Activated T-helper 17 cell treated with anti-CD3 and anti-CD28 coated beads, Interleukin-2, amount 50 U/mL, for 72 hours (primary cell): ENCODE results near the gene PNP. TPM values are rescaled to one million over a fixed set of nuclear protein-coding genes. Genes with fewer than 3 reads are reported as not detected.
A peak's percentile ranks its signal among the peaks of the same experiment; 100 is the strongest.
"Not testable (repeated sequence)": the region's sequence is repeated elsewhere in the genome, so short reads cannot be mapped to it uniquely, and the experiment has no call there.

ENCODE experiments used
- ATAC-seq: fragments of 150-1000 bp; cut with Tn5 transposase; replicated peaks from 2 replicates; pipeline ENCODE4 v1.10.0; 2021; ENCODE audit warnings: mild to moderate bottlenecking, moderate library complexity
- H3K27ac Mint-ChIP-seq: one replicate; pipeline ENCODE4 v1.8.0; 2022; ENCODE audit warnings: mixed read lengths
- H3K27me3 Mint-ChIP-seq: one replicate; pipeline ENCODE4 v1.8.0; 2022; ENCODE audit warnings: mixed read lengths
- H3K36me3 Mint-ChIP-seq: one replicate; pipeline ENCODE4 v1.8.0; 2022; ENCODE audit warnings: low read depth, mild to moderate bottlenecking, mixed read lengths
- H3K4me1 Mint-ChIP-seq: one replicate; pipeline ENCODE4 v1.8.0; 2022; ENCODE audit warnings: mixed read lengths
- H3K4me3 Mint-ChIP-seq: one replicate; pipeline ENCODE4 v1.8.0; 2022; ENCODE audit warnings: mild to moderate bottlenecking, mixed read lengths
- H3K9me3 Mint-ChIP-seq: one replicate; pipeline ENCODE4 v1.8.0; 2022; ENCODE audit warnings: mixed read lengths
- total RNA-seq, 2 donors: library from RNA; stranded (reverse); gene quantifications; one replicate each; pipeline ENCODE4 v1.2.3, GENCODE V29; 2022

PNP gene
- total RNA-seq, 2 donors from 2014 or later: 135 to 231 TPM

DNA sequence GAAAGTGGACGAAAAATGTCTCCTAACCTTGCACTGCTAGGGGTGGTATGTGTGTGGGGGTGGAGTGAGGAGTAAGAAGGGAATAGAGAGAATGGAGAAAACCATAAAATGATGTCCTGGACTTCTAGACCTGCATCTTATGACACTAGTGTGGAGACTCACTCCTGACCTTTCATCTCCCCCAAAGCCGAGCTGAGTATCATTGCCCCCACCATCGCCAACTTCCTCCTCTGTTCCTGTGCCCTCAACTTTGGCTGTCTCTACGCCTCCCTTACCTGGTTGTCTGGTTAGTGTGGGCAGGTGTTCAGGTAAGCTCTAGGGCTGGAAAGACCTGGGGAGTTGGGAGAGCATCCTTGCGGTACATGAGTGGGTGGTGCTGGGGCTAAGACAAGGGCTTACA, 28.7 kb upstream of the PNP start:
- no peaks in the 10 kb centered on the region for H3K27me3 Mint-ChIP-seq
- H3K4me3 Mint-ChIP-seq: peak overlapping the region; percentile 38
- H3K36me3 Mint-ChIP-seq: no peaks in the 10 kb centered on the region
- H3K4me1 Mint-ChIP-seq: peaks cover 18% of the 10 kb centered on the region
- no peak for ATAC-seq
- no peaks in the 10 kb centered on the region for H3K9me3 Mint-ChIP-seq
- H3K27ac Mint-ChIP-seq: peak overlapping the region; percentile 76

DNA sequence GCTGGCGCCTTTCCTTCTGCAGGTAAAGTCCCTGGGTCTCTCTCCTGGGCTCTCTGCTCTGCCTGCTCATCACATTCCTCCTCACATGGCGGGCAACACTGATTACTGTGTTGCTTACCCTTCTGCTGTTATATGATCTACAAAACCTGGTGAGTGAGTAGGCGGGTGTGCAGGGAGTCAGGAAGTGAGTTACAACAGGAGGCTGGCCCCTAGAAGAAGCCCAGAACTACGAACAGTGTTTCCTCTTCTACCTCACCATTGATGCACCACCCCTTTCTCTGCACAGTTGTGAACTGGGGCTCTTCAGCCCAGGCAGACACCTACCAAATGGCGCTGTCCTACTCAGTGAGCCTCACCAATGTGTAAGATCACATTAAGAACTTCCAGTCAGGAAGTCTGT, 28.3 kb upstream of the PNP start:
- H3K27me3 Mint-ChIP-seq: no peaks in the 10 kb centered on the region
- H3K9me3 Mint-ChIP-seq: no peaks in the 10 kb centered on the region
- ATAC-seq: peak; percentile 99

DNA sequence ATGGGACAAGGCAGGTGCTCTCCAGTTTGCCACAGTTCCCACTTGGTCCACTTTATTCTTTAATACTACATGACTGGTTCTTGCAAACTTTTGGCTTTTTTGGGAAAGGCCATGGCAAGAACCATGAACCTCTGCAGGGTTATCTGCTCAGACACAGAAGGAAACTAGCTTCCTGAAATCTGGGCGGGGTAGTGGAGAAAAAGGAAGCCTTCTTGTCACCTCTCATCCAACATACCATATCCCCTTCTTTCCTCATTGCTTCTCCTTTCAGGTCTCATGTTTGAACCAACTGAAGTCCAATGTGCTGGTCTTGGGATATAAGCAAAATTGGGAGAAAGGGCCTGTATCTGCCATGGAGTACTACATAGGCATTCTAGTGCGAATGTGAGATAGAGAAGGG, 27.7 kb upstream of the PNP start:
- peaks cover 18% of the 10 kb centered on the region for H3K4me1 Mint-ChIP-seq
- no peaks in the 10 kb centered on the region for H3K9me3 Mint-ChIP-seq
- H3K36me3 Mint-ChIP-seq: no peaks in the 10 kb centered on the region
- H3K27ac Mint-ChIP-seq: peak overlapping the region; percentile 76
- no peak for ATAC-seq
- peak overlapping the region; percentile 38 for H3K4me3 Mint-ChIP-seq
- H3K27me3 Mint-ChIP-seq: no peaks in the 10 kb centered on the region

More for the DNA sequence above, 28.3 kb upstream of the PNP start:
- peaks cover 18% of the 10 kb centered on the region for H3K4me1 Mint-ChIP-seq
- H3K27ac Mint-ChIP-seq: peak overlapping the region; percentile 76
- H3K36me3 Mint-ChIP-seq: no peaks in the 10 kb centered on the region
- H3K4me3 Mint-ChIP-seq: peak overlapping the region; percentile 38

DNA sequence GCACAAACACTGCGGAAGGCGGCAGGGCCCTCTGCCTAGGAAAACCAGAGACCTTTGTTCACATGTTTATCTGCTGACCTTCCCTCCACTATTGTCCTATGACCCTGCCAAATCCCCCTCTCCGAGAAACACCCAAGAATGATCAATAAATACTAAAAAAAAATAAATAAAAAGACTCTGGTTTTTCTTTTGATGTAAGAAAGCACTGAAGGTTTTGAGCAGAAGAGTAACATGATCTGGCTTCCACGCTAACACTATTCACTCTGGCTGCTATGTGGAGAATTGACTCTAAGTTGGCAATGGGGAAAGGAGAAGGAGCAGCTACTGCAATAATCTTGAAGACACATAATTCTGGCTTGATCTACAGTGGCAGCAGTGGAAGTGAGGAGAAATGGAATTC, 25.6 kb upstream of the PNP start:
- H3K9me3 Mint-ChIP-seq, H3K36me3 Mint-ChIP-seq, H3K27ac Mint-ChIP-seq, H3K27me3 Mint-ChIP-seq, ATAC-seq, H3K4me3 Mint-ChIP-seq: not testable (repeated sequence)
- peaks cover 18% of the 10 kb centered on the region for H3K4me1 Mint-ChIP-seq

DNA sequence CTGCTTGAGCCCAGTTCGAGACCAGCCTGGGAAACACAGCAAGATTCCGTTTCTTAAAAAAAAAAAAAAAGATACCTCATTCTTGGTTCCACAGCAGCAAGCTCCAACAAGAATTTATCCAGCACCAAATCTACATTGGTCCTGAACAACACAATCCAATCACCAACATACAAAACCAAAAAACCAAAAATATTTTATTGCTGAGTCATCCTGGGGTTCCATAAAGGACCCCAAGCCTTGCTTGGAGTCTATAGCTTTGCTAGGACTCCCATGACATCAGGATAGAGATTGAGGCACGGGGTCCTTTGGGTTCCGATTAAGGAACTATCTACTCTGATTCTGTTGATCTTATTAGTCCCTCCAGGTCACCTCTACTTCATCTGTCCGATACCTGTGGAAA, 22.3 kb upstream of the PNP start:
- Mint-ChIP-seq H3K4me3 (no peak overlapping the region), H3K36me3 (no peaks in the 10 kb centered on the region), H3K27me3 (no peaks in the 10 kb centered on the region), H3K9me3 (no peaks in the 10 kb centered on the region), H3K27ac (peak overlapping the region; percentile 6), H3K4me1 (no peaks in the 10 kb centered on the region)
- no peak for ATAC-seq

DNA sequence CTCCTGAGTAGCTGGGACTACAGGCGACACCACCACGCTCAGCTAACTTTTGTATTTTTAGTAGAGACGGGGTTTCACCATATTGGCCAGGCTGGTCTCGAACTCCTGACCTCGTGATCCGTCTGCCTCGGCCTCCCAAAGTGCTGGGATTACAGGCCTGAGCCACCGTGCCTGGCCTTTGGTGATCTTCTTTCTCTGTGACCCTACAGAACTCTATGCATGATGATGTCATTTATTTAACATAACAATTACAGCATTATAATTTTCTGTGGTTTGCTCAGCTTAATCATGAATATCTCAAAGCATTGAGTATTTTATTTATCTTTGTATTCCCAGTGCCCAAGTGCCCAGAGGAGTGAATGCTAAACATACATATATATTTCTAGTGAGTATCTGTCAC, 16.4 kb upstream of the PNP start:
- not testable (repeated sequence) for H3K27me3 Mint-ChIP-seq, H3K9me3 Mint-ChIP-seq, ATAC-seq, H3K36me3 Mint-ChIP-seq, H3K4me1 Mint-ChIP-seq, H3K27ac Mint-ChIP-seq
- H3K4me3 Mint-ChIP-seq: peak overlapping the region; percentile 34

DNA sequence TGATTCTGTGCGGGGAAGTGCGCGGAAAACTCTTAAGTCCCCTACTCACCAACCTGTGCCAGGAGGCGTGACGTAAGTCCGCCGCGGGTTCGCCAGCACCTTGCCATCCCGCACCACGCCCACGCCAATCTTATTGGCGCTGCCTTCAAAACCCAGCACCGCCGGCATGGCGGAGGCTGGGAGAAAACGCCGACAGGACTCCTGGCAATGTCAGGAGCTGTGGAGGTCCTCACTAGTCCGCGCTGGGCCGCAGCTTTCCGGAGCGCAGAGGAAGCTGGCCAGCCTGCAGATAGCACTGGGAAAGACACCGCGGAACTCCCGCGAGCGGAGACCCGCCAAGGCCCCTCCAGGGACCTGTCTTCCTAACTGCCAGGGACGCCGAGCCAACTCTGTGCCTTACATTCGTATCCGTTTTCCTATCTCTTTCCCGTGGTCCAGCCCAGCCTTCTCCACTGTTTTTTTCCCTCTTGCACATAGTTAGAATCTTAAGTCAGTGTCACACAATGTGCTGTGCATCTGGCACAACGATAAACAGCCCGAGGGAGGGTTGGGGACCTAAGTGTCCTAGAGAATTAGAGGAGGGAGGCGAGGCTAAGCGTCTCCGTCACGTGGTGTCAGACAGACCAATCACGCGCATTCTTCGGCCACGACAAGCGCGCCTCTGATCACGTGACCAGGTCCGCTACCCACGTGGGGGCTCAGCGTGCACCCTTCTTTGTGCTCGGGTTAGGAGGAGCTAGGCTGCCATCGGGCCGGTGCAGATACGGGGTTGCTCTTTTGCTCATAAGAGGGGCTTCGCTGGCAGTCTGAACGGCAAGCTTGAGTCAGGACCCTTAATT, 14.5 kb upstream of the PNP start, which contains the start of the genes APEX1 and OSGEP:
TSS of gene APEX1 (plus strand) at position 711 of the 839 bp plus-strand sequence. CDS start 420 bp downstream, outside the sequence.
TSS of gene OSGEP (minus strand) at position 297 of the 839 bp plus-strand sequence. CDS start at position 168, 129 bp downstream.
- no peak within 1 kb of the TSS for H3K27ac Mint-ChIP-seq
- H3K4me3 Mint-ChIP-seq: no peak within 1 kb of the TSS
- no peaks in the 10 kb centered on the region for H3K27me3 Mint-ChIP-seq
- peaks cover 9% of the 10 kb centered on the region for H3K4me1 Mint-ChIP-seq
- ATAC-seq: peak; percentile 89
- H3K36me3 Mint-ChIP-seq: no peaks in the 10 kb centered on the region
- H3K9me3 Mint-ChIP-seq: no peaks in the 10 kb centered on the region

DNA sequence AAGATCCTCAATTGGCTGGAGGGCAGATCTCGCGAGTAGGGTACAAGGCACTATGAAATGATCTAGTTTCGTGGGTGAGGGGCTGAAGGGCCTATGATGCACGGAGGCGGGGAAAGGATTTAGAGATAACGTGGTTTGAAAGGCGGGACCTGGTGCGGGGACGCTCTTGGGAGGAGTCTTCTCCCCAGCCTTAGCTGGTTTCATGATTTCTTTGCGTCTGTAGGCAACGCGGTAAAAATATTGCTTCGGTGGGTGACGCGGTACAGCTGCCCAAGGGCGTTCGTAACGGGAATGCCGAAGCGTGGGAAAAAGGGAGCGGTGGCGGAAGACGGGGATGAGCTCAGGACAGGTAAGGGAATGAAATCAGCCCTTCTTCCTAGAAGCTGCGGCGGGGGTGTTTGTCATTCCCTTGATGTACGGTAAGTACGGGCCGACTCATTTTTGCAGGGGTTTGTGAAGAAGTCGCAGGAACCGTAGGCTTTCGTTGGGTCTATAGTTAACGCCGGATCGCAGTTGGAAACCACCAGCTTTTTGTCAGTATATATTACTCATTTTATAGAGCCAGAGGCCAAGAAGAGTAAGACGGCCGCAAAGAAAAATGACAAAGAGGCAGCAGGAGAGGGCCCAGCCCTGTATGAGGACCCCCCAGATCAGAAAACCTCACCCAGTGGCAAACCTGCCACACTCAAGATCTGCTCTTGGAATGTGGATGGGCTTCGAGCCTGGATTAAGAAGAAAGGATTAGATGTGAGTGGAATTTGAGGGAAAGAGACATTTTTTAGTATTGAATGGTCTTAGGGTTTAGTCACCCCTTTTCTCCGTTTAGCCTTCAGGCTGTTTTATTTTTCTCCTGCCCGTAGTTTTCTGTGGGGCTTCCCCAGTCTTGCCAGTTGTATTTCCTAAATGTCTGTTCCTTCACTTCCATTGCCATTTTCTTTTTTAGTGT, 13.6 kb upstream of the PNP start:
- Mint-ChIP-seq H3K4me1 (peaks cover 18% of the 10 kb centered on the region), H3K9me3 (no peaks in the 10 kb centered on the region), H3K36me3 (no peaks in the 10 kb centered on the region), H3K4me3 (no peak overlapping the region), H3K27ac (no peak overlapping the region), H3K27me3 (no peaks in the 10 kb centered on the region)
- peak; percentile 67 for ATAC-seq

DNA sequence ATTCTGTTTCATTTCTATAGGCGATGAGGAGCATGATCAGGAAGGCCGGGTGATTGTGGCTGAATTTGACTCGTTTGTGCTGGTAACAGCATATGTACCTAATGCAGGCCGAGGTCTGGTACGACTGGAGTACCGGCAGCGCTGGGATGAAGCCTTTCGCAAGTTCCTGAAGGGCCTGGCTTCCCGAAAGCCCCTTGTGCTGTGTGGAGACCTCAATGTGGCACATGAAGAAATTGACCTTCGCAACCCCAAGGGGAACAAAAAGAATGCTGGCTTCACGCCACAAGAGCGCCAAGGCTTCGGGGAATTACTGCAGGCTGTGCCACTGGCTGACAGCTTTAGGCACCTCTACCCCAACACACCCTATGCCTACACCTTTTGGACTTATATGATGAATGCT, 12.2 kb upstream of the PNP start:
- Mint-ChIP-seq H3K4me1 (peaks cover 18% of the 10 kb centered on the region), H3K9me3 (no peaks in the 10 kb centered on the region), H3K27ac (peak overlapping the region; percentile 7), H3K4me3 (no peak overlapping the region), H3K27me3 (no peaks in the 10 kb centered on the region), H3K36me3 (peaks cover 7% of the 10 kb centered on the region)
- ATAC-seq: no peak

DNA sequence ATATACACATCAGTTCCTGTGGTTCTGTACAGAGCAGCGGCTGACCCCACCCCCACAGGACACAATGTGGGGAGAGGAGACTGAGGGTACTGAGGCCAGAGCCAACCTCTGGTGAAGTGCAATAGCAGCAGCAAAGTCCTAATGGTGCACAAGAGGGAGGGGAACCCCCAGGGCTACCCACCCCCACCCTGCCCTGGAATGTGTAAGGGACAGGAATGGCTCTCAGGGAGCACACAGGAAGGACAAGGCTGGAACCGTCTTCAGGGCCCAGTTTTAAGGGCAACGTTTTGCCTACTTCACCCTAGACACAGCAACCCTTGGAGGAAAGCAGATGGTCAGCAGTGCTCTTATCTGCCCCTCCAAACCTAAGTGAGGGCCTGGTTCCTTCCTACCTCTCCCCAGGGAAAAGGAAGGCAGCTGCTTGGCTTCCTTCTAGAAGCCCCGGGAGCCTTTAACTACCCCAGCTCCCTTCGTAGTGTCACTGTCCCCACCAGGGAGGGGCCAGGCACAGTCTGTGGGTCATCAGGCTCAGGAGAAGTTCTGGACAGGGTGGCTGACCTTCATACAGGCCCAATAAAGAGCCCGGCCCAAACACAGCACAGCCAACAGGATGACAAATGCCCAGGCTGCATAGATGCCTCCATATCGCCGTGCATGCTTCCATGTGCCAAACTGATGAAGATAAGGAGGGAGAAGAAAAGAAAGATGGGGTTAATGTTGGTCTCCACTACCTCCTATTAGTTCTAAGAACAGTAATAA, 11.0 kb upstream of the PNP start:
- ATAC-seq: no peak
- Mint-ChIP-seq H3K27me3 (no peaks in the 10 kb centered on the region), H3K36me3 (peaks cover 7% of the 10 kb centered on the region), H3K4me3 (no peak overlapping the region), H3K27ac (peak overlapping the region; percentile 7), H3K9me3 (no peaks in the 10 kb centered on the region), H3K4me1 (peaks cover 18% of the 10 kb centered on the region)

DNA sequence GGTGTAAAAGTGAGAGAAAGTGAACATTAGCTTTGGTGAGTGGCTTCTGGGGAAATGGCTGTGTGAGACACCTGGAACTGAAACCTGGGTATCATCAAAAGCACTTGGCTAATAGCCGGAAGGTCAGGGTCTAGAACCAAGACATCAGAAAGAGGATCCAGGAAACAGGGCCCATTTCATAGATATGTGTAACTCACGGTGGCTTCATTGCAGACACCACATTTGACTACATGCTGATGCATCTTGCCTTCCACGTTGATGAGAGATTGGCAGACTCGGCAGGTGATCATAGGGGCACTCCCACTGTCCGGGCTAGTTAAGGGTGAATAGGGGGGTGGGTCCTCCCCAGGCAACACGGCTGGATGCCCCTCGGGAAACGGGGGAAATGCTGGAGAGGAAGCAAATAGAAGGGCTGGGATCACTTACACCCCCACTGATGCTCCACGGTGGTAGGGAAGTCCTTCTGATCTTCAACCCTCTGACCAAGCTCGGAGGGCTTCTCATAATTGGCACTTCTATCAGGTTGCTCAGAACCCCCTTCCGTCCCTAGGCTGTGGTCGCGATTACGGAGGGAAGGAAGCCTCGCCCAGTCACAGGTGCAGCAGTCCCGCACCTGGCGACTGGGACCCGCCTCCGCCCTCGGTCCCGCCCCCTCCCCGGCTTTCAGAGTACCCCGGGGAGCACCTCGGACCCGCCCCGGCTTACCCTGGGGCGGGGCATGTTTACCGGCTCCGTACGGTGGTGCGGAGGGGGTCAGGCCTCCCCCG, 8.6 kb upstream of the PNP start:
- no peaks in the 10 kb centered on the region for H3K9me3 Mint-ChIP-seq
- peaks cover 18% of the 10 kb centered on the region for H3K4me1 Mint-ChIP-seq
- peak overlapping the region; percentile 86 for H3K27ac Mint-ChIP-seq
- H3K27me3 Mint-ChIP-seq: no peaks in the 10 kb centered on the region
- no peak for ATAC-seq
- H3K36me3 Mint-ChIP-seq: peaks cover 7% of the 10 kb centered on the region
- peak overlapping the region; percentile 70 for H3K4me3 Mint-ChIP-seq

DNA sequence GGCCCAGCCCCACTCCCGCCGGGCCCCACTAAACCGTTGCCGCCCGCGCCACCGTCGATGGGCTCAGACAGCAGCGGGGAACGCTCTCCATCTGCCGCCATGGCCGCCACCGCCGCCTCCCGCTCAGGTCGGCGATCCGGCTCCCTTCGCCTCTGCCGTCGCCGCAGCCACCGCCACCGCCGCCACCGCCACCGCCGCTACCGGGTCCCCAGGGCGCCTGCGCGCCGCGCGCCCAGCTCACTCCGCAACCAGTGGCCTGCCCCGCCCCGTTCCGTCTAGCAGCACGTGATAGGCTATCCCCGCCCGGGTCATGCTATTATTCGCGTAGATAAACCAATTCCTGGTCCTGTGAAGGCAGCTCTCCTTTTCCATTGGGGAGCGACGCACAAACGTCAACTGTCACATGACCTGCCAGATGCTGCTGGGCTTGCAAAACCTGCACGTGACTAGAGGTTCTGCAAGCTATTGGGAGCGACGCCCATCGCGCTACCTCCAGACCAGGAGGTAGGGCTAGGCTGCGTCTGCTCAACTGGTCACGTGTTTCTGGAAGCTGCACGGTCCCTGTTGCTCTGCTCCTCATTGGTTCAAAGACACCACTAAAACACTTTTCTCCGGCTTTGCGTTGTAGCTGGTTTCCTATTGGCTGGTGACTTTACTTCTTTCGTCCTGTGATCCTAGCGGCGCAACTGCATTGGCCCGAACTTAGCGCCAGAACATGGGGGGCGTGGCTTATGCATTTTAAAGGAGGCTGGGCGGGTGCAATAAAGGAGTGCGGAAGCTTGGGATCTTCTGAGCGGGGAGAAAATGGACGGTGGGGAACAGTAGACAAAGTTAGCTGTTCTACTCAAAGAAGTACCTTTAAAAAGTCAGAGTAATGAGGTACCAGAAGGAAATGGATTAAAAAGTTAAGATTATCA, 7.7 kb upstream of the PNP start, which contains the start of gene PIP4P1:
TSS of gene PIP4P1 (minus strand) at position 210 of the 917 bp plus-strand sequence. CDS start at position 101, 109 bp downstream.
- H3K36me3 Mint-ChIP-seq: peaks cover 7% of the 10 kb centered on the region
- no peaks in the 10 kb centered on the region for H3K9me3 Mint-ChIP-seq
- H3K27me3 Mint-ChIP-seq: no peaks in the 10 kb centered on the region
- H3K4me3 Mint-ChIP-seq: peak within 1 kb of the TSS; percentile 70
- H3K27ac Mint-ChIP-seq: peak within 1 kb of the TSS; percentile 86
- H3K4me1 Mint-ChIP-seq: peaks cover 18% of the 10 kb centered on the region
- peak; percentile 95 for ATAC-seq
